HG03460 (cell line): ENCODE measurements around the gene USP32.
"Not testable (repeated sequence)": the region's sequence is repeated elsewhere in the genome, so short reads cannot be mapped to it uniquely, and the experiment has no call there.

Experiments
- ATAC-seq: cut with Tn5 transposase; IDR thresholded peaks from one replicate; pipeline ENCODE4 v1.9.1; 2021; ENCODE audit not compliant: unreplicated experiment

Gene USP32

DNA sequence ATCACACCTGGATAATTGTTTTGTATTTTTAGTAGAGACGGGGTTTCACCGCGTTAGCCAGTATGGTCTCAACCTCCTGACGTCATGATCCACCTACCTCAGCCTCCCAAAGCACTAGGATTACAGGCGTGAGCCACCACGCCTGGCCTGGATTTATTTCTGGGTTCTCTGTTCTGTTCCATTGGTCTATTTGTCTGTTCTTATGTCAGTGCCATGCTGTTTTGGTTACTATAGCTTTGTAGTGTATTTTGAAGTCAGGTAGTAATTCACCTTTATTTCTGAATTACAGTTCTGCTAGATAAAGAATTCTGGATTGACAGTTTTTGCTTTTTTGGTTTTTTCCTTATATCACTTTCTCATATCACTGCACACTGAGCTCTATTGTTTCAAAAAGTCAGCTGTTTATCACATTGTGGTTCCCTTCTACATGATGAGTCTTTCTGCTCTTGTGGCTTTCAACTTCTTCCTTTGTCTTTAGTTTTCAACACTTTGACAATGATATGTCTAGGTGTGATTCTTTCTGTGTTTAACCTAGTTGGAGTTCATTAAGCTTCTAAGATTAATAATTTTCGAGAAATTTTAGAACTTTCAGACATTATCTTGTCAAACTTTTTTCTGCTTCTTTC lies 144.0 kb downstream of the USP32 start:
- ATAC-seq, result no peak

DNA sequence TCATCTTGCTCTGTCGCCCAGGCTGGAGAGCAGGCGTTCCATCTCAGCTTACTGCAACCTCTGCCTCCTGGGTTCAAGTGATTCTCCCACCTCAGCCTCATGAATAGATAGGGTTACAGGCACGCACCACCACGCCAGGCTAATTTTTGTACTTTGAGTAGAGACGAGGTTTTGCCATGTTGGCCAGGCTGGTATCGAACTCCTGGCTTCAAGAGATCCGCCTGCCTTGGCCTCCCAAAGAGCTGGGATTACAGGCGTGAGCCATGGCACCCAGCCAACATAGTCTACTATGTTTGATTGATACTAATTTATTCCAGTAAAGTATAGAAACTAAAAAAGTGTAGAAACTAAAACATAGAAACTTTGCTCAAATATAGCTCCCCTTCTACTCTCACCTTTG lies 147.3 kb downstream of the USP32 start:
- ATAC-seq, result no peak

- no peak for ATAC-seq
These were observed 151.6 kb downstream of the USP32 start for GRCh38 chr17:60240290-60240689.

- ATAC-seq, result no peak
These were observed 160.2 kb downstream of the USP32 start for GRCh38 chr17:60231691-60232090.

GRCh38 chr17:60231234-60231633 lies 160.7 kb downstream of the USP32 start:
- no peak for ATAC-seq

DNA sequence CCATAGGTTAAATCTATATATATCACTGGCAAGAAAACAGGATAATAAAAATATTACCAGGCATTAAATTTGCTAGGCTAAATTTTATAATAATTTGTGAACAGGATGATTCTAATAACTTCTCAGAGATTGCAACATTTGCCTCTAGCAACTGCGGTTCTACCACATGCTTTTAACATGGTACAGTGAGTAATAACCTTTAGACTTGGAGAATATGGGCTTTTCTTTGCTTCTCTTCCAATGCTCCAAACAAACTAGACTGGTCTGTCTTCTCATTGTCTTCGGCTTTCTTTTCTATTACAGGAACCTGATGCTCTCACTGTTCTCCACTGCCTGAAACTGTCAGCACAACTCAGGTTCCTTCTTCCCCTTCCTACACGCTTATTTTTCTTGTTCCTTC lies 161.6 kb downstream of the USP32 start:
- ATAC-seq, result no peak

DNA sequence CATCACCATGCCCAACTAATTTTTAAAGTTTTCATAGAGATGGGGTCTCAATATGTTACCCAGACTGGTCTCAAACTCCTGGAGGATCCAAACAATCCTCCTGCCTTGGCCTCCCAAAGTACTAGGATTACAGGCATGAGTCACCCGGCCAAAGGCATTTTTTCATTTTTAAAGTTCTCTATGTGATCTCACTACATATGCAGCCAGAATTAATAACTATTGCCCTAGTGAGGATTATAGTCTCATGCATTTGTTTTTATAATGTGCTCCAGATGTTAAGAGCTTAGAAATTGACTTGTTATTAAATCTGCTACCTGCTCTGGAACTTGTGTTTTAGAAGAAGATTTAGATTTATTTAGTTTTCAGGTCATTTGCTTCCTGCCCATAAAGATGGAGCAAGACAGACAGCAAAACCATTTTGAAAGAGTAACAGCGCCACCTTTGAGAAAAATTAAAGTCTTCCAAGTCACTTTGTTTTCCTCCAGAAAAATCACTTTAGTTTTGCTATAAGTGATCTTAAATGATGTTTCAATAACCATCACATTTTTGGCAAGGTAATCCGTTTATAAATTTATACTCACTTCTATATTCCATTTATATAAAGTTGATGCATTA lies 162.6 kb downstream of the USP32 start:
- no peak for ATAC-seq

DNA sequence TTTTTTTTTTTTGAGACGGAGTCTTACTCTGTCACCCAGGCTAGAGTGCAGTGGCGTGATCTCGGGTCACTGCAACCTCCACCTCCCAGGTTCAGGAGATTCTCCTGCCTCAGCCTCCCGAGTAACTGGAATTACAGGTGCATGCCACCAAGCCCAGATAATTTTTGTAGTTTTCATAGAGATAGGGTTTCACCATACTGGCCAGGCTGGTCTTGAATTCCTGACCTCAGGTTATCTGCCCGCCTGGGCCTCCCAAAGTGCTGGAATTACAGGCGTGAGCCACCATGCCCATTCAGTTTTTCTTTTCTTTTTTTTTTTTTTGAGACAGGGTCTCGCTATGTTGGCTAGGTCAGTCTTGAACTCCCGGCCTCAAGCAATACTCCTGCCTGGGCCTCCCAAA lies 164.7 kb downstream of the USP32 start:
- not testable (repeated sequence) for ATAC-seq

DNA sequence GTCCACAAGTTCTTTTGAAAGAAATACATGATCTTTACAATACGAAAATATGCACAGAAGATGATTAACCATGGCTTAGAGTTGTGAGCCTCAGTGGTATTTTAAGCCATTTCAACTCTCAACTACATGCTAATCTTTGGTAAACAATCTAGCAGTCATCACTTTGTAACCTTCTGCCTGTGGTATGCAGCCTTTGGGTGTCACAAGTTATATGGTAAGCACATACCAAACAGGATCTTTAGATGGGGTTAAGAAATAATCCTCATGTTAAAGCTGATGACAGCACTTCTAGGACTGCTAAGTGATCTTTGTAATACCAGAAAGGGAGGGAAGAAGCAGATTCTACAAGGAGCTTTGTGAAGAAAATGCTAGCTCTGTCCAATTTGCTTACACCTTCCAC lies 167.9 kb downstream of the USP32 start:
- no peak for ATAC-seq

- ATAC-seq, result no peak
These were observed 168.5 kb downstream of the USP32 start for GRCh38 chr17:60223456-60223855.

GRCh38 chr17:60218774-60219173 lies 173.2 kb downstream of the USP32 start:
- ATAC-seq, result not testable (repeated sequence)

GRCh38 chr17:60215895-60216294 lies 176.0 kb downstream of the USP32 start:
- ATAC-seq, result not testable (repeated sequence)

DNA sequence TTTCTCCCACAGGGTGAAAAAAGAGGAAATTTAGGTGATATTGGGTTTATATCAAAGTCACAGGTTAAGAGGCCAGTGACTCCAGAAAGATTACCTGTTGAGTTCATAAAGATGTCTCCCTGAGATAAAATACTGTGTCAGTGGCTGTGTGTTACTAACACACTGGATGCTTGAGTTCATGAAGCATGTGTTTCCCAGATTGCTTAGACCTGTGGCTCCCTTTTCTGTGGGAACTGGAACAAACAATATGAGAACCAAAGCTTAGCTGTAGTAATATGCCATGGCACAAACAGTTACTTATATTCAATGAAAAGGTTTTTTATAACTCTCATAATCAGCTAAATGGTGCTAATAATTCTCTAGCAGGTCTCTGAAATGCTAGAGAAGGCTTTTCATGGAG lies 180.7 kb downstream of the USP32 start:
- ATAC-seq, result not testable (repeated sequence)

DNA sequence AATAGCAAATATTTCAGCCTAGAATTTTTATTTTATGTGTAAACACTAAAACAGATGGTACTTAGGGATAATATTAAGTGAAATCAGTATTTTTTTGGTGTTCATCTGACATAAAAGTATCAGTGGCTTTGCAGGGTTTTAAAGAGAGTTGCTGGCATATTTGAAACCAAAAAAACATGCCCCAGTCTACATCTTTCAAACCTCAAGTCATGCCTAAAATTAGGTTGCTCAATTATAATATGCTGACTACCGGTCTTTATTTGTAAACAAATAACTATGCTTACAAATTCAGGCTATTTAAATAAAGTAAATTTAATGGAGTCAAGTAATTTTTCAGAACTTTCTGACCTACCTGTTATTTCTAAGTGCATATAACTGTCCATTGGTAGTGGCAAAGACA lies 183.6 kb downstream of the USP32 start:
- ATAC-seq, result not testable (repeated sequence)

- ATAC-seq, result not testable (repeated sequence)
These were observed 186.2 kb downstream of the USP32 start for GRCh38 chr17:60205782-60206181.

DNA sequence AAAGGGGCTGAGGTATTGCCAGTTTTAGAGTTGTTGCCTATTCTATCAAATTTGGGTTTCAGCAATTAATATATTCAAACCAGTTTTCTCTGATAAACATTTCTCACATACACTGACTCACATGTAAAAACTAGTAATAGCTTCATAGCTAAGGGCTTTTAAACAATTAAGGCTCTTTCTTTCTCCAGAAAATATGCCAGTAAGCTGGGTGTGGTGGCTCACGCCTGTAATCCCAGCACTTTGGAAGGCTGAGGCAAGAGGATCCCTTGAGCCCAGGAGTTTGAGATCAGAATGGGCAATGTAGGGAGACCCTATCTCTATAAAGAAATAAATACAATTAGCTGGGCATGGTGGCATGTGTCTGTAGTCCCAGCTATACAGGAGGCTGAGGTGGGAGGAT lies 193.3 kb downstream of the USP32 start:
- not testable (repeated sequence) for ATAC-seq

DNA sequence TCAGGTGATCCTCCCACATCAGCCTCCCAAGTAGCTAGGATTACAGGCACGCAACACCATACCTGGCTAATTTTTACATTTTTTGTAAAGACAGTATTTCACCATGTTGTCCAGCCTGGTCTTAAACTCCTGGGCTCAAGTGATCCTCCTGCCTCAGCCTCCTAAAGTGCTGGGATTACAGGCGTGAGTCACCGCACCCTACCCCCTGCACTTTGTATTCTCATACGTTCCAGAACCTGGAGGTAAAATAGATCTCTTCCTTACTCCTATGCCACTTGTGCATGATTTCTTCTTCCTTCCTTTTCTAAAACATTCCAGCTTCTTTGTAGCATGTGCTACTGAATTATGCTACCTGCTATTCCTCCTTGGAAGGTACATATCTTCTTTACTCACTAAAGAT lies 197.8 kb downstream of the USP32 start:
- not testable (repeated sequence) for ATAC-seq

DNA sequence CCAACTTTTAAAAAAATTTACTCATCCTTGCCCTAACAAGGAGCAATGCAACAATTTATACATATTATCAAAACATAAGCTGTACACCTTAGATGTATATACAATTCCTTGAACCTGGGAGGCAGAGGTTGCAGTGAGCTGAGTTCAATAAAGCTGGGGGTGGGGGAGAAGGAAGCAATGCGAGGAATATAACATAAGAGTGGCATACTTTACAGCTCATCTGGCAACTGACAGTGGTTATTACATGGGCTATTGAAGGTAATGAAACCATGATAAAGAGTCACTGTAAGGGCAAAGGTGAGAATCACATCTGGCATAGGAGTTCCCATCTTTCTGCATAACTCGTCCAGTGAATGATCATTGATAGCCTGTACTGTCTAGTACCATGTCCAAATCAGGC lies 198.5 kb downstream of the USP32 start:
- ATAC-seq, result no peak

- ATAC-seq, result not testable (repeated sequence)
These were observed 198.9 kb downstream of the USP32 start for GRCh38 chr17:60193032-60193431.

- ATAC-seq, result not testable (repeated sequence)
These were observed 201.9 kb downstream of the USP32 start for GRCh38 chr17:60190032-60190431.

DNA sequence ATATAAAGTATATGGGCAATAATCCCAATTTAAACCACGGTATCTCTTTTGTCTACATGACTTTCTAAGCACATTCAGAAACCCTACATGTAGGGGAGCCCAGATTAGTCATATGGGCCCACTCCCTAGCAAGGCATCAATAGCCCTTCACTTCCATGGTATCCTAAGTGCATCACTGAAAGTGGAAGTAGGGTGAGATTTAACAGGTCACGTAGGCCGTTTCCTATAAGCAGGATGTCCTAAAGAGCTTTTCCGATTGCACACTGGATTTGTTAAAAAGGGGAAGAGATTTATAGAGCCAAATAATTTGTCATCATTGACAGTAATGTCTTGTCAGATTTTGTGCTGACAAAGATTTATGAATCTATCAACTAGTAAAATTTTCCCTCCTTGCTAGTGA lies 203.2 kb downstream of the USP32 start:
- no peak for ATAC-seq

GRCh38 chr17:60186846-60187745 lies 204.8 kb downstream of the USP32 start:
- ATAC-seq, result not testable (repeated sequence)
